ENCODE results near the gene SLC27A5.

- TF ChIP-seq EP300 (IDR thresholded peaks at IDR 0.05) (no peak), POLR2AphosphoS5 (IDR thresholded peaks at IDR 0.05) (no peak), CTCF (IDR thresholded peaks at IDR 0.05) (no peak)
These were observed 26.7 kb upstream of the SLC27A5 start for GRCh38 chr19:58538257-58539168.
